Endothelial cell of umbilical vein (primary cell): ENCODE results near the gene DCLK1. TPM values are rescaled to one million over a fixed set of nuclear protein-coding genes. Genes with fewer than 3 reads are reported as not detected.

Experiments used
- BruUV-seq: library from RNA; stranded (reverse); fragments of 400-500 nt; replicated peaks from 2 replicates; lab custom pipeline; 2021; lab: Mats Ljungman, UMichigan
- CTCF ChIA-PET: fragments of 300-600, 350-600 bp; sonication (Branson Sonifier 250); formaldehyde crosslinking; loops from one replicate; lab custom pipeline; 2021; ENCODE audit warnings: antibody characterized with exemption, inconsistent platforms; lab: Charles Lee
- POLR2A ChIA-PET: fragments of 300-600, 350-600 bp; sonication (Branson Sonifier 250); formaldehyde crosslinking; loops from one replicate; lab custom pipeline; 2021; ENCODE audit warnings: antibody characterized with exemption, inconsistent platforms; lab: Charles Lee
- DNase-seq: peaks from one replicate; pipeline ENCODE4 v3.0.0-alpha.2; 2011; ENCODE audit warnings: low read depth, low spot score
- FAIRE-seq: peaks from 2 replicates; lab custom pipeline; 2011; peaks lifted over from hg19 to GRCh38; lab: Jason Lieb, UNC
- H2AFZ ChIP-seq: 2 replicates; pipeline ENCODE4 v1.6.0; 2012; ENCODE audit warnings: low read depth, low read length, control low read depth, inconsistent platforms
- H3K27ac ChIP-seq: 2 replicates; pipeline ENCODE4 v1.5.1; 2011; ENCODE audit warnings: low read depth, mild to moderate bottlenecking, control low read depth, low read length, moderate library complexity; ENCODE audit not compliant: insufficient read depth
- H3K27me3 ChIP-seq, 2 experiments: 2 replicates each; pipeline versions ENCODE4 v1.6.0 to v1.6.1; 2011; ENCODE audit warnings: low read length in 2 of 2, mixed read lengths in 1 of 2; ENCODE audit not compliant: control insufficient read depth in 2 of 2, insufficient read depth in 2 of 2
- H3K36me3 ChIP-seq, 2 experiments: 2 replicates in 1 of 2; 3 replicates in 1 of 2; pipeline ENCODE4 v1.5.1; 2011; ENCODE audit warnings: low read length in 2 of 2, mild to moderate bottlenecking in 1 of 2, moderate library complexity in 1 of 2; ENCODE audit not compliant: control insufficient read depth in 2 of 2, insufficient read depth in 2 of 2; ENCODE audit errors: extremely low read depth in 1 of 2
- H3K4me1 ChIP-seq: 3 replicates; pipeline ENCODE4 v1.5.1; 2011; ENCODE audit warnings: mild to moderate bottlenecking, low read length; ENCODE audit not compliant: control insufficient read depth, insufficient read depth; ENCODE audit errors: extremely low read depth
- H3K4me2 ChIP-seq: 2 replicates; pipeline ENCODE4 v1.6.1; 2011; ENCODE audit warnings: low read length, control low read depth, mixed read lengths; ENCODE audit not compliant: insufficient read depth
- H3K4me3 ChIP-seq, 3 experiments: fragments of 200-600 bp in 1 of 3; sonication (generic), shearing (Covaris generic) in 1 of 3; replicated peaks in 1 of 3; 2 replicates each; pipeline ENCODE4 v1.5.1; 2011 to 2016; ENCODE audit warnings: control low read depth in 3 of 3, low read length in 3 of 3, mild to moderate bottlenecking in 2 of 3, inconsistent platforms in 1 of 3, low read depth in 1 of 3, moderate library complexity in 1 of 3; ENCODE audit not compliant: insufficient read depth in 1 of 3
- H3K79me2 ChIP-seq: 2 replicates; pipeline ENCODE4 v1.6.0; 2012; ENCODE audit warnings: low read length, inconsistent platforms; ENCODE audit not compliant: control insufficient read depth, insufficient read depth
- H3K9ac ChIP-seq: replicated peaks from 2 replicates; pipeline ENCODE3; 2011; ENCODE audit warnings: low read length, control low read depth; ENCODE audit not compliant: insufficient read depth; ENCODE audit errors: extremely low read depth
- H3K9me1 ChIP-seq: replicated peaks from 3 replicates; pipeline ENCODE4 v1.6.0; 2011; ENCODE audit warnings: mild to moderate bottlenecking, low read length; ENCODE audit not compliant: control insufficient read depth, insufficient read depth; ENCODE audit errors: extremely low read depth
- H3K9me3 ChIP-seq: replicated peaks from 2 replicates; pipeline ENCODE4 v1.5.1; 2012; ENCODE audit warnings: low read length, inconsistent platforms; ENCODE audit not compliant: control insufficient read depth, insufficient read depth
- H4K20me1 ChIP-seq: replicated peaks from 2 replicates; pipeline ENCODE3; 2011; ENCODE audit warnings: mild to moderate bottlenecking, low read length; ENCODE audit not compliant: control insufficient read depth, insufficient read depth; ENCODE audit errors: extremely low read depth
- CTCF ChIP-seq, 2 donors: IDR thresholded peaks; 1 replicate in 1 of 2; 2 replicates in 1 of 2; pipeline ENCODE4 v1.5.1; 2011; ENCODE audit warnings: low read length in 2 of 2, mild to moderate bottlenecking in 2 of 2, moderate library complexity in 2 of 2, control low read depth in 1 of 2, inconsistent platforms in 1 of 2, low read depth in 1 of 2; ENCODE audit not compliant: insufficient read depth in 1 of 2; ENCODE audit errors: extremely low read depth in 1 of 2
- GATA2 ChIP-seq: IDR thresholded peaks from 2 replicates; pipeline ENCODE4 v1.7.0; 2011; ENCODE audit warnings: low read depth, mild to moderate bottlenecking, moderate library complexity, mixed read lengths, low read length; ENCODE audit not compliant: insufficient read length, insufficient read depth
- MAX ChIP-seq: IDR thresholded peaks from 2 replicates; pipeline ENCODE4 v1.6.1; 2011; ENCODE audit not compliant: insufficient read depth, insufficient read length
- MYC ChIP-seq: IDR thresholded peaks from one replicate; pipeline ENCODE4 v1.6.1; 2011; ENCODE audit warnings: mild to moderate bottlenecking, low read depth, low read length
- dilution Hi-C: fragments of 300-500 bp; cut with MboI; formaldehyde crosslinking; loops from one replicate; pipeline ENCODE4 v1.15.0; 2019; ENCODE audit warnings: low sequenced_read_pairs; ENCODE audit not compliant: extremely low pct_ligation_motif_present
- intact Hi-C: fragments of 100-400 bp; cut with micrococcal nuclease; formaldehyde crosslinking; loops from one replicate; pipeline ENCODE4 v1.10.0; 2022
- polyA plus RNA-seq, 4 experiments: library from polyadenylated mRNA; depleted of rRNA in 3 of 4; stranded (reverse) in 3 of 4; unstranded in 1 of 4; fragments of >200 nt; gene quantifications; 2 replicates each; pipeline versions ENCODE4 v1.2.1 to v1.2.3, GENCODE V29; 2011 to 2012; ENCODE audit warnings: missing spikeins in 1 of 4
- total RNA-seq: library from RNA; stranded (reverse); gene quantifications from 2 replicates; pipeline ENCODE4 v1.2.3, GENCODE V29; 2021

DCLK1 gene
- total and polyA plus RNA-seq, 2 donors (not counting 3 experiments of a cell fraction or from before 2014, with no cell fraction given): 0.28 to 3.9 TPM

- Histone ChIP-seq H4K20me1 (no peaks in the 10 kb centered on the region), H3K9ac (no peak overlapping the region), H3K4me1 (no peaks in the 10 kb centered on the region), H3K27me3 (peaks cover 0 to 3% of the 10 kb centered on the region in 2 experiments), H3K4me2 (no peak overlapping the region), H3K9me3 (no peaks in the 10 kb centered on the region), H3K36me3 (no peaks in the 10 kb centered on the region), H3K9me1 (no peaks in the 10 kb centered on the region), H3K79me2 (no peaks in the 10 kb centered on the region), H3K27ac (no peak overlapping the region), H3K4me3 (no peak overlapping the region), H2AFZ (no peak overlapping the region)
- DNase-seq (no peak), FAIRE-seq (no peak)
- TF ChIP-seq CTCF (IDR thresholded peaks at IDR 0.05; ENCODE audit: extremely low read depth in 1 of 2, insufficient read depth in 1 of 2, low read depth in 1 of 2, low read length in 2 of 2) (no peak), MAX (no peak), GATA2 (no peak), MYC (no peak)
- POLR2A ChIA-PET: no interaction called here
- BruUV-seq: no TSS peak
- CTCF ChIA-PET: interaction anchor here (2.0 kb wide), 1 partner anchor 280 kb away, joined by 7 read pairs; no protein-coding TSS in a partner anchor
- intact Hi-C loops (no loop called here), dilution Hi-C loops (no loop called here)
Observed at GRCh38 chr13:35995136-35995535, 136.0 kb downstream of the DCLK1 start.
